GM19238 (cell line): ENCODE results near the gene RUNX3.

Experiments
- DNase-seq: peaks from one replicate; pipeline ENCODE4 v3.0.0; 2011; ENCODE audit warnings: low spot score; ENCODE audit not compliant: insufficient read length

Gene RUNX3

DNA sequence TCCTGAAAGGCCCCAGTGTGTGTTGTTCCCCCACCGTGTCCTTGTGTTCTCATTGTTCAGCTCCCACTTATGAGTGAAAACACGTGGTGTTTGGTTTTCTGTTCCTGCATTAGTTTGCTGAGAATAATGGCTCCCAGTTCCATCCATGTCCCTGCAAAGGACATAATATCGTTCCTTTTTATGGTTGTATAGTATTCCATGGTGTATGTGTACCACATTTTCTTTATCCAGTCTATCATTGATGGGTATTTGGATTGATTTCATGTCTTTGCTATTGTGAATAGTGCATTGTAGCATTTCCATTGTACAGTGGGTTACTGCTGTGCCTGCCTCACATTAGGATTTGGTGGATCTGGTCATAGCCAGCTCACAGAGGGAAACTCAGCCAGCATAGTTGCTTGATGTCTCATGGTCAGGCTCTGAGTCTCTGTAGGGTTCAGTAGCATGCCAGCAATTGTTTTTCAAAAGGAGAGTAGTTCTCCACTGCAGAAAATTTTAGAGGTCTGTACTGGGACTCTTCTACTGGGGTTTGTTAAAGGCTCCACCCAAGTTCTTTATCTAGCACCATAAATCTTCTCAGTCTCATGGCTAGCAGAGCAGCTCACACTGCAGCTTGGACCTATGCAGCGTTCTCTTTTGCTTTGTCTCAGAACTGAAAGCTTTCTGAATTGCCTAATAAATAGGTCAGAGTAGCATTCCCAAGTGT, 41.0 kb downstream of the RUNX3 start:
- DNase-seq, result no peak

DNA sequence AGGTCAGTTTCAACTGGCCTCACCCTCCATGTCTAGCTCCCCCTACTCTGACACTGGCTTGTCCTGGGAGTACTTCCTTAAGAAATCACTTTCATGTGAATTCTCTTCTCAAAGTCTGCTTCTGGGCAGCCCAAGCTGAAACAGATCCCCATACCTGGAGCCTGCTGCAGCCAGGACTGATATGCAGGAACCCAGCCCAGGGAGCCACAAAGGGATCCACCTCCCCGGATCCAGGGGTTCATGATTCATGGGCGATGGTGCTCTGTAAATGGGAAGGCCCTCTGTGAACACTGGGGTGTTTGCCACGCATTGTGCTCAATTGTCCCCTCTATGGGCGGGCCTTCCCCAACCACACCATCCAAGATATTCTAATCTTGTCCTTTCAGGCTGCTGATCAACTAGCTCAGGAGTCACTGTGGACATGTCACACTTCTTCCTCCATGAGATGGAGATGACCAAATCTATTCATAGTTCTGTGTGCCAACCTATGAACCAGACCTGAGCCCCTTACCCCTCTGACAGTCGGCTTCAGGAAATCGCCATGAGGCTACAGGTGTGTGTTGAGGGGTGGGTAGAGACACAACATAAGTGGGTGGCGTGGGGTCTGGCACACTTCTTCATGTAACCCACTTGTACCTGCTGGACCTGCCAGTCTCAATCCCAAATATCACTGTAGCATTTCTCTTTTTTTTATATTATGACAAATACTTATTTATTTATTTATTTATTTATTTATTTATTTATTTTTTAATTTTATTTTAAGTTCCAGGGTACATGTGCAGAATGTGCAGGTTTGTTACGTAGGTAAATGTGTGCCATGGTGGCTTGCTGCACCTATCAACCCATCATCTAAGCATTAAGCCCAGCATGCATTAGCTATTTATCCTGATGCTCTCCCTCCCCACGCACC, 41.8 kb downstream of the RUNX3 start:
- DNase-seq, result no peak

DNA sequence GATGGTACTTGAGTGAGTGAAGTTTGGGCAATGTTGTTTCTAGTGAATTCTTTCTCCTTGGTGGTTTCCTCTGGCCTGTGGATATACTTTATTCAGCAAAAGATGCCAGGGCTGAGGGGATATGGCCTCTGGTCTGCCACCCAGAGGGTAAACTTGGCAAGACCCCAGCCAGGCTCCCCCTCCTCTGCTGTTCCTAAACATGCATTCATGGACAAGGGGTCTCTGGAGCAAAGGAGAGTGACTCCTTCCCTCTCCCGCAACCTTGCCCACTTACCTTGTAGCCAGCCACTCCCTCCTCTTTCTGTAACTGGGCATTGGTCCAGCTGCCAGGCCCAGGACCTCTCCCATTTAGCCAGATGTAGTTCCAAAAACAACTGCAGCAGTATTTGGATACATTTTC, 43.8 kb downstream of the RUNX3 start:
- no peak for DNase-seq

DNA sequence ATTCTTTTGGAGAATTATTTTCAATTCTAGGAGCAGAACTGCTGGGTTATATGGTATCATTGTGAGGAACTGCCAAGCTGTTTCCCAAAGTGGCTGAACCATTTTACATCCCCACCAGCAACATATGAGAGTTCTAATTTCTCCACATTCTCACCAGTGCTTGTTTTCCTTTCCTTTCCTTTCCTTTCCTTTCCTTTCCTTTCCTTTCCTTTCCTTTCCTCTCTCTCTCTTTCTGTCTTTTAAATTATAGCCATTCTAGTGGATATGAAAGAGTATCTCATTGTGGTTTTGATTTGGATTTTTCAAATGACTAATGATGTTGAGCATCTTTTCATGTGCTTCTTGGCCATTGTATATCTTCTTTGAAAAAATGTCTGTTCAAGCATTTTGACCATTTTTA, 45.3 kb downstream of the RUNX3 start:
- no peak for DNase-seq

DNA sequence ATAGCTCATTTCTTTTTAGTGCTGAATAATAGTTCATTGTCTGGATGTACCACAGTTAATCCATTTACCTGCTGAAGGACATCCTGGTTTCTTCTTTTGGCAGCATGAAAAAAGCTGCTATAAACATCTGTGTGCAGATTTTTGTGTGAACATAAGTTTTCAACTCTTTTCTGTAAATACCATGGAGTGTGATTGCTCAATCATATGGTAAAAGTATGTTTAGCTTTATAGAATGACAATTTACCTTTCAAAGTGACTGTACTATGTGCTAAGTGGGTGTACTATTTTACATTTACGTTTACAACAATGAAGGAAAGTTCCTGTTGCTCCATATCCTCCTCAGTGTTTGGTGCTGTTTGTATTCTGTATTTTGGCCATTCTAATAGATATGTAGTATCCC, 49.0 kb downstream of the RUNX3 start:
- no peak for DNase-seq

DNA sequence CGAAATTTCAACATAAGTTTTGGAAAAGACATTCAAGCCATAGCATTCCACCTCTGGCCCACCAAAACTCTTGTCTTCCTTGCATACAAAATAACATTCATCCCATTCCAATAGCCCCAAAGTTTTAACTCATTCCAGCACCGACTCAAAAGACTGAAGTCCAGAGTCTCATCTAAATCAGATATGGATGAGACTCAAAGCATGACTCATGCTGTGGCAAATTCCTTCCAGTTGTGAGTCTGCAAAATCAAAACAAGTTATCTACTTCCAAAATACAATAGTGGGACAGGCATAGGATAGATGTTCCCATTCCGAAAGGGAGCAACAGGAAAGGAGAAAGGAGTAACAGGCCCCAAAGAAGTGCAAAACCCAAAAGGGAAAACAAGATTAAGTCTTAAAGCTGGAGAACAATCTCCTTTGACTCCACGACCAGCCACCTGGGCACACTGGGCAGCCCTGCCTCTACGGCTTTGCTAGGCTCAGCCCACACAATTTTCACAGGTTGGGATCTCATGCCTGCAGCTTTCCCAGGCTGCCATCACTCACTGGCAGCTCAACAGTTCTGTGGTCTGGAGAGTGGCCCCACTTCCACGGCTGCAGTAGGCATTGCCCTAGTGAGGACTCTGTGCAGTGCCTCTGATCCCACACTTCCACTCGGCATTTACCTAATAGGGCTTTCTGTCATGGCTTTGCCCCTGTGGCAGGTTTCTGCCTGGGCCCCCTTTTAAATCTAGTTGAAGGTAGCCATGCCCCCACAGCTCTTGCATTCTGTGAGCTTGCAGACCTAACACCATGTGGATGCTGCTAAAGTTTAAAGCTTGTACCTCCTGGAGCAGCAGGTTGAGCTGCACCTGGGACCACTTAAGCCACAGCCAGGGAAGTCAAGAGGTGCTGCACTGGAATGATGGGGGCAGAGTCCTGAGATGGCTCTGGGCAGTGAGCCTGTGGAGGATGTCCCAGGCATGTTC, 51.0 kb downstream of the RUNX3 start:
- no peak for DNase-seq

DNA sequence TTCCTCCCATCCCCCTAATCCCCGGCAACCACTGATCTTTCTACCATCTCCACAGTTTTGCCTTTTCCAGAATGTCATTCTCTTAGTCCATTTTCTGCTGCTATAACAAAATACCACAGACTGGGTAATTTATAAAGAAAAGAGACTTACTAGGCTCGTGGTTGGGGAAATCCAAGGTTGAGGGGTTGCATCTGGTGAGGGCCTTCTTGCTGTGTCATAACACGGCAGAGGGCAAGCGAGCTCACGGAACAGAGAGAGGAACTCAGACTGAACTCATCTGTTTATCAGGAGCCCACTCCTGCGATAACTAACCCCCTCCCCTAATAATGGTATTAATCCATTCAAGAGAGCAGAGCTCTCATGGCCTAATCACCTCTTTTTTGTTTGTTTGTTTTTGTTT, 52.0 kb downstream of the RUNX3 start:
- DNase-seq, result no peak

DNA sequence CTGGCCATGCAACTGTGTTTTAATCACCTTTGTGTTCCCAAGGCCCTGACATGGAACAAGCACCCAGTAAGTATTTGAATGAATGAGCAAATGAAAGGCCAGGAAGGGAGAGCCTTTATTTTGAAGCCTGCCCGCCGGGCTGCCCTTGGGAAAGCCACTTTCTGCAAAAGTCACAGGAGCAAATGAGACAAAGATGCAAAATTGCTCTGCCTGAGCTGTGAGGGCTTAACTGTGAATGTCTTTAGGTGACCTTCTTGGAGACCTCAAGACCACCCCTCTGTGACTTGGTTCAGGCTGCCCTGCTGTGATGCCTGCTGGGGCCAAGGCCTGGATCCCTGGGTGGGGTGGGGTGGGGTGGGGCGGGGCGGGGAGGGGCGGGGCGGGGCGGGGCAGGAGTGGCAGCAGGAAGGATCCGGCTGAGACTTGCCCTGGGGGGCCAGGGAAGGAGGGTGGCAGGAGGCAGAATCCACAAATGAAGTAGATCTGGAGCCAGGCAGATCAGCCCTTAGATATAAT, 54.0 kb downstream of the RUNX3 start:
- no peak for DNase-seq

DNA sequence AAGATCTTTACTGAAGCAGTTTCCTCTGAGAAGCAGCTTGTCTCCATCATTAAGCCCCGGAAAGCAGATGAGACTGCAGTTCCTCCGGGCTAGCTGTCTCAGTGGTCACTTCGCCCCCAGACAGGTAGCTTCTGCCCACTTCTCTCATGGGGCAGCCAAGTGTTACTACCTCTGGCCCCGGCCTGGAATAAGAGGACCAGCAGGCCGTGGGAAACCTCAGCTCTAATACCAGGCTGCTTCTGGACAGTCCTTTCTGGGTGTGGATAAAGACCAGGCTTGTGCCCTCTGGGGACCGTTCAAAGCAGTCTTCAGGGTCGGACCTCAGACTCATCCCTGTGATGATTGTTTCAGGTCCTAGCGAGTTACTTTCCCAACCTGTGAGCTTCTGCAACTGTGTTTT, 54.8 kb downstream of the RUNX3 start:
- DNase-seq, result no peak

DNA sequence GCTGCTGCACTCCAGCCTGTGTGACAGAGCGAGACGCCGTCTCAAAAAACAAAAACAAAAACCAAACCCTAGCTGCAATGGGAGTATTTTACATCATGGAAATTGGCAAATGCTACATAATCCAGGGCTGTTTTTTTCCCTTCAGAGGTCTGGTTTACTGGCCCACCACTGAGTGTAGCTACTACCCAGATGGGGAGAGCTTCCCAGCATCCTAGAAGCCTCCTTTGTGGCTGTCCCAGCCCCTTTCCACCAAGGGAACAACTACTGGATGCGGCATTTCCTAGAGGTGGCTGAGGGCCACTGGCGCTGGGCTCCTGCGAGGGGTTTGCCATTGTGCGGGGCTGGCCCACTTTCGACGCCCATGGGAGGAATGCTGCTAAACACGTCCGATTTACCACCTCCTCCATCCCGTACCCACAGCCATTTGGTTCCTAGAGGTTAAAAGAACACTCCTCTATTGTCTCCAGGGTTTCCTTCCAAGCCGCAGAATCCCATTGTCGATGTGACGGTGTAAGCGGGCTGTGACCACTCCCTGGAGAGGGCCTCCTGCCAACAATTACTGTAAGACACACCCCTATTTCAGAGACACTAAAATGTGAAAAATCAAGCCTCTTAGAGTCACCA, 55.4 kb downstream of the RUNX3 start:
- no peak for DNase-seq

DNA sequence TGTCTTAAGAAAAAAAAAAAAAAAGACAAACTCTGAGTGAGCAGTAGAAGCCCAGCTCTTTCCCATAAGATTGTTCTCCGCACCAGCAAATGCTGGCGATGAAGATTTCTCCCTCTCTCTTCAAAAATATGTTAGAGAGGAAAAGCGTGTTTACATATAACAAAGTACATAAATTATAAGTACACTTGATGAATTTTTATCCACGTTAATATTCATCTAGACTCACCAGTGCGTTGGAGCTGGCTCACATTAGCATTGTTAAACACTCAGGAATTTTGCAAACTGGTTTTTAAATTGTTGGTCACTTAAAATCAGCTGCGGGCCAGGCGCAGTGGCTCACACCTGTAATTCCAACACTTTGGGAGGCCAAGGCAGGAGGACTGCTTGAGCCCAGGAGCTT, 56.0 kb downstream of the RUNX3 start:
- DNase-seq, result no peak

DNA sequence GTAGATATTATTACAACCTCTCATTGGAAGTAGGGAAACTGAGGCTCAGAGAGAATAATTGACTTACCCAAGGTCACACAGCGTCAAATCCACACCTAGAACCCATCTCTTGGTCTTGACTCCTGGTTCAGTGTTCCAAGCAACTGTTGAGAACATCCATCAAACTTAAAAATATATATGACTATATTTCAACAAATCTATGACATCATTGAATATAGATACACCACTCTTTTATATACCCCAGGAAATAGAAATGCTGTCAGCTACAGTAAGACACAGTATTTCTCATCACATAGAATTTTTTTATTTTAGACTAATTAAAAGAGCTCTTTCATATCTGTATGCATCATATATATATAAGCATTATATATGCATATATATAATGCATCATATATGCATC, 56.9 kb downstream of the RUNX3 start:
- DNase-seq, result no peak

DNA sequence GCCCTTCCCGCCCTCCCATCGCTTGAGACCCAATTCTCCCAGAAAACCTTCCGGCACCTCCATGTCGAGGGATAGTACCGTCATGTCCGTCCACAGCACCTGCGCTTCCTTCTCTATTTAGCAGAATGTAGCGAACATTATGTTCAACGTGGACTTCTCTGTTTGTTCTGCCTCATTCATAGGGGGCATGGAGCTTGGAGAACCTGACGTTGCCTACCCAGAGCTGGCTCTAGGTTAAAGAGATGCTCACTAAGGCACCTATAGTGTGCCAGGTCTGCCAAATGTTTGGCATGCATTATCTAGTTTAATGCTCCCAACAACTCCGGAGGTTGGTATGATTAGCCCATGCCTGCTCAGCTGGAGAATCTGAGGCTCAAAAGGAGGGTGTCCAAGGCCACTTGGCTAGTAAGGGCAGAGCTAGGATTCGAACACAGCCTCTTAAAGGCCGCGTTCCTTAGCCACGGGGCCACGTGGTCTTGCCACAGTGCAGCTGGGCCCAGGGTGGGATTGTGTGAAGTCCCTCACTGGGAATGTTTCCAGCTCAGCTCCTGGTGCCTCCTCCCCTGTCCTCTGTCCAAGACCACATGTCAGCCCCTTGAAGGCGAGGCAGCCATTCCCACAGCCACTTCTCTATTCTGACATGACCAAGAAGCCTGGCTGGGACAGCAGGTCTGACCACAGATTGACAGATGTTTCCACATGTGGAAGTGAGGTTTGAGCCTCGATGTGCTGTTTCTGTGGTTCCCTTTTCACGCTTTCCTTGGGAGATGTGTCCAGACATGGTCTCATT, 57.8 kb downstream of the RUNX3 start:
- no peak for DNase-seq

DNA sequence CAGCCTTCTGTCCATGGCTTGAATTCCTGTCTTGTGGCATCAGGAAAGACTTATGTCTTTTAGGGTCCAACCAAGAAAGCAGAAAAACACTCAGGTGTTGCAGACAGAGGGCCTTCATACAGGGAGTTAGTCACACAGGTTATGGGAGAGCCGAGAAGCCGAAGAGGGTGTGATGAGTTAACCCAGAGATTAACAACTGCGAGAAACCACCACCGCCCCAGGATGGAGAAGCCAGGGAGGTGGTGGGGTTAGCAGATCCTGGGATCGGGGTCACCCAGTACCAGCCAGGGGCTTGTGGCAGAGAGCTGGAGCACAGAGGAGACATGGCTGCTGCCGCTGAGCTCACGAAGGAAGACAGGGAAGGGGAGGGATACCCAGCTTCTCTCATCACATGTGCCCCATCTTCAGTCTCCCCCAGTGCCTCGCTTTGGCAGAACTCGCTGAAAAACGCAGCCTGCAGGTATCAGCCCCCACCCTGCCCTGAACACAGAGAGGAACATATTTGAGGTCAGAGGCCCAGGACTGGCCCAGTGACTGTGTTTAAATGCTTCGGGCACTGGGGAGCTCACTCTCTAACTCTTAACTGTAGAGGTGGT, 58.7 kb downstream of the RUNX3 start:
- no peak for DNase-seq

DNA sequence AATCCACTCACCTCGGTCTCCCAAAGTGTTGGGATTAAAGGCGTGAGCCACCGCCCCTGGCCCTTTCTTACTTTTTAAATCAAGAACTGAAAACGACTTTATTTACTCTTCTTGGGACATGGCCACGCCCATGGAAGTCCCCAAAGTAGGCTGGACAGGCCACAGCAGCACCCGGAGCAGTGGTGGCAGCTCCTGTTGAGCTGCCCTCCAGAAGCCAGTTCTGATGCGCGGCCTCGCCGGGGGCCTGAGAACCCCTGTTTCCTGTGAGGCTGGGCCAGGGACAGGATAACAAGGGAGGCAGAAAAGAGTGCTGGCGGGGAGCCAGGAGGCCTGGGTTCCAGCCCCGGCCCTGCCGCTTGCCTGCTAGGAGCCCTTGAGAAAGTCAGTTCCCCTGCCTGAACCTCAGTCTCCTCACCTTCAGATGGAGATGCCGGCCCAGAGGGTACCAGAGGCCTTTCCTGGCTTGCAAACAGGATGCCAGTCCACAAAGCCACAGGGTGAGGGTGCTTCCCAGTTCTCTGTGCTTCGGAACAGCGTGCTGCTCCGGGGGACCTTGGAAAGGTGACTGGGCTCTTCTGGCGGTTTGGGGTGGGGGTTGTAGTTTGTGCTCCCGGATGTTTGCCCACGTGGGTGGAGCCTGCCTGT, 59.4 kb downstream of the RUNX3 start:
- peak; percentile 41 for DNase-seq

DNA sequence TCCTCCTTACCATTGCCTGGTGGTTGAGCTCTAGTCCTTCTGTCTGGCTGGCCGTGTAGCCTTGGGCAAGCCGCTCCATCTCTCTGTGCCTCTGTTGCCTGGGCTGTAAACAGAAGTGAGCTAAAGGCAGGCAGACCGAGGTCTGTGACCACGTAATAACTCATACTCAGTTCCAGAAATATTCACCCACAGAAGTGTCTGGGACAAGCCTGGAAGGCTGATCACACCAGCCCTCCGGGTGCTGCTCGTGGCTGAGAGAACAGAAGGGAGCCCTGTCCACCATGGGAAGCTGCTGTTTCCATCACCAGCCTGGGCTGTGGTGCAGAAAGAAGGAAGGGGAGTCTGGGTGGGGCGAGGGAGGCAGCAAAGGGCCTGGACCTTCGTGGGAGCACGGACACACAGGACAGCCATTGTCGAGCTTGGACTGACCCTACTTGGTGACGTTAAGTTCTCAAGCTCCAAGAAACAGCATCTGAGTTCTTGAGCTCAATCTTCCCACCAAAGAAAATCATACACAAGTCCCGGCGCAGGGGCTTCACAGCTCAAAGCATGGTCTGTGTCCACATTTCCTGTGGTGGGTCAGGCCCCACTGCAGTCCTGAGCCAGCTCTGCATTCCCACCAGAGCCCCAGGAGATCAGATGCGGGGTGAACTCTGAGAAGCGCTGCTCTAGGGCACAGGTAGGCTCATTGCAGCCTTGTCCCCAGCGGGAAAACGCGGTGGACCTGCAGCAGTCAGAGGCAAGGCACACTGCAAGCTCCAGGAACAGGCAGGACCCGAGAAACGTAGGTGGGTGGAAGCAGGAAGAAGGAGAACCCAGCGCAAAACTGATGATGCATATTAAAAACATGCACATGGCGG, 61.8 kb downstream of the RUNX3 start:
- DNase-seq, result no peak

DNA sequence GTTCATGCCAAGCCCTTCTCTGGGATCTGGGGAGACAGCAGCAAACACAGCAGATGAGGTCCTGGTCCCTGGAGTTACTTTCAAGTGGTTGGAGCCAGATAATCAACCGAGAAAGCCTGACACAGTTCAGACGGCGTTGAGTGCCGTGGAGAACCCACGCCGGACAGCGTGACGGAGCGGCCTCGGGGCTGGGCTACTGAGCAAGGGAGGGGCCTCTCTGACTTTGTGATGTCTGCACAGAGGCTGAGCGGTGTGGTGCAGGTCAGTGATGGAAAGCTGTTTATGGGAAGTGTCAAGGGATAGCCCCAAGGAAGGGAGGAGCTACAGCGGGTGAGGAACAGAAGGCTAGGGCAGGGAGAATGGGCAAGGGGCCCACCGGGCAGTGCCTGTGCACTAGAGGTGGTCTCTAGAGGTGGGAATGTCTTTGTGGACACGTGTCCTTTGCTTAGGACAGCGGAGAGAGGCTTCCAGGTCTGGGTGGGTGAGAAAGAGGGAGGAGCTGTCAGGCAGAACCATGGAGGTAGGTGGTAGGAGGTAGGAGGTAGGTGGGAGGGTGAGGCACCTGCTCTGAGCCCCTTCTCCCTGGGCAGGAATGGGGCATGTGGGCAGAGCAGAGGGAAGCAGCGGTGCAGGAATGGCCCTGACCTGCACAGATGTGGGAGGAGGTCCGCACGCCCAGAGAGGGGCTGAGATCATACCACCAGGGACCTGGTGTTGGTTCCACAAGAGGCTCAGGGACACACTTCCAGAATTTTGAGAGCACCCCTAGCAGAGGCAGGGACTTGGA, 62.8 kb downstream of the RUNX3 start:
- DNase-seq, result no peak
